HG03342 (cell line): Measurements from ENCODE around the gene DIO3.

Experiments
- ATAC-seq: cut with Tn5 transposase; IDR thresholded peaks from one replicate; pipeline ENCODE4 v1.9.1; 2021; ENCODE audit warnings: mild to moderate bottlenecking, moderate library complexity; ENCODE audit not compliant: unreplicated experiment

Gene DIO3

GRCh38 chr14:101595887-101596721 lies 34.8 kb downstream of the DIO3 start:
- ATAC-seq: no peak

DNA sequence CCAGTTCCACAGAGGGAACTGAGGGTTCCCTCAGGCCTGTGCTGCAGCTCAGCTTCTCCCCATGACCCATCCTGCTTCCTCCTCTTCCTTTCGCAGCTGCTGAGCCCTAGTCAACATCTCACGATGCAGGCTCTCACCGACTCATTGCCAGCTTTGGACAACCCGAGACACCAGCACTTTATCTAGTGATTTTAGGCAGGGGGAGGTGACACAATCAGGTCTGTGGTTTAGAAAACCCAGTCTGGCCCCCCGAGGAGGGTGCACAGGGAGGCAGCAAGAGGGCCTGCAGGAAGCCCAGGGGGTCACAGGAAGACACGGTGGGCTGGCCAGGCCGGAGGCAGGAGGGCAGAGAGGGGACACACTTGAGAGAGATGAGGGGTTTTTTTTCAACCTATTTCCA lies 35.4 kb downstream of the DIO3 start:
- ATAC-seq: no peak

- no peak for ATAC-seq
Observed at GRCh38 chr14:101598159-101598558, 36.9 kb downstream of the DIO3 start.

DNA sequence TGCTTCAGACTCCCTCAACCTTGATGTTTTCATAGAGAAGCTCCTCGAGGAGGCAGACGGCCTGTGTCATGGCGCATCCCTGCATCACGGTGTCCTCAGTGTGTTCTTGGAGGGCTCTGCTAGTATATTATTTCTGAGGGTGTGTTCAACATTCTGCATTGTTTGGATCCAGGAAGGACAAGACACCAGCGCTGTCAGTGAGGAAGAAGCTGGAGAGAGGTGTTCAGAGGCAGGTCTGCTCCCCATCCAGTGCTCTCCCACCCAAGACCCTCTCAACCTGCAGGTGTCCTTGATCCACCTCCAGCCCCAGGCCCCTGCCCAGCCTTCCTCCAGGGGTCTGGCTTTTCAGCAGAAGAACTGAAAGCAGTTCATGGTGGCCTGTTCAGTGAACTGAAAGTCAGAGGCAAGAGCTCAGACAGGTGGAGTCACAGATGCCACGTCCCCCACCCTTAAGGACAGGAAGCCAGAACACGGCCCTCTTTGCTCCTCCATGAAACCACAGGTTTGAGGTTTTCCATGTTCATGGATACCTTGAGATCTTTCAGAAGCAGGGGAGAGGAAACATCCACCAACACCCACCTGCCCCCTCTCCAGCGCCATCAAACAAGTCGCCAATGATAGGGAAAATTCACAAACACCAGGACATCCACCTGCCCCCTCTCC lies 37.4 kb downstream of the DIO3 start:
- ATAC-seq: no peak

- no peak for ATAC-seq
Observed at GRCh38 chr14:101599234-101599885, 38.1 kb downstream of the DIO3 start.

DNA sequence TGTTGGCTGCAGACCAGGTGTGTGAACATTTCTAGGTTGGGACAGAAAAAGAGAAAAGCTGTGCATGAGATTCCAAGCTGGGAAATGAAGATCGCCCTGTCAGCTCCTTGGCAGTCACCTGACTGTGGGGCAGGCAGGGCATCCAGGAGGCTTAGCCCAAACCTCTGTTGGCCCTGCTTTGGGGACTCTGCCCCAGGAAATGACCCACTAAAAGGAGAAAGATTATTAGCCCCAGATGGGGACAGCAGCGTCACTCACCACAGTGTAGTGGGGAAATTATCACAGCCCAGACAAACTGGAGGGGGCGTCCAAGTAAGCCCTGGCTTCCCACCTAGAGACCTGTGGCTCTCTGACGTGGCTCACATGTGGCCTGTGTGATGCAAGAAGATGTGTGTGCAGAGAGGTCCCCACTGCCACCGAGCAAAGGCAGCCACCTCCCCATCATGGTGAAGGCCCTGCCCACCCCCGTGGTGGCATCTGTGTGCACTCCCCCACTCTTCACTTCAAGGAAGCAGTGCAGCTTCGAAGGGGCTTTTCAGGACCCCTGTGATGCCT lies 39.1 kb downstream of the DIO3 start:
- no peak for ATAC-seq

- no peak for ATAC-seq
Observed at GRCh38 chr14:101600891-101601605, 39.8 kb downstream of the DIO3 start.

DNA sequence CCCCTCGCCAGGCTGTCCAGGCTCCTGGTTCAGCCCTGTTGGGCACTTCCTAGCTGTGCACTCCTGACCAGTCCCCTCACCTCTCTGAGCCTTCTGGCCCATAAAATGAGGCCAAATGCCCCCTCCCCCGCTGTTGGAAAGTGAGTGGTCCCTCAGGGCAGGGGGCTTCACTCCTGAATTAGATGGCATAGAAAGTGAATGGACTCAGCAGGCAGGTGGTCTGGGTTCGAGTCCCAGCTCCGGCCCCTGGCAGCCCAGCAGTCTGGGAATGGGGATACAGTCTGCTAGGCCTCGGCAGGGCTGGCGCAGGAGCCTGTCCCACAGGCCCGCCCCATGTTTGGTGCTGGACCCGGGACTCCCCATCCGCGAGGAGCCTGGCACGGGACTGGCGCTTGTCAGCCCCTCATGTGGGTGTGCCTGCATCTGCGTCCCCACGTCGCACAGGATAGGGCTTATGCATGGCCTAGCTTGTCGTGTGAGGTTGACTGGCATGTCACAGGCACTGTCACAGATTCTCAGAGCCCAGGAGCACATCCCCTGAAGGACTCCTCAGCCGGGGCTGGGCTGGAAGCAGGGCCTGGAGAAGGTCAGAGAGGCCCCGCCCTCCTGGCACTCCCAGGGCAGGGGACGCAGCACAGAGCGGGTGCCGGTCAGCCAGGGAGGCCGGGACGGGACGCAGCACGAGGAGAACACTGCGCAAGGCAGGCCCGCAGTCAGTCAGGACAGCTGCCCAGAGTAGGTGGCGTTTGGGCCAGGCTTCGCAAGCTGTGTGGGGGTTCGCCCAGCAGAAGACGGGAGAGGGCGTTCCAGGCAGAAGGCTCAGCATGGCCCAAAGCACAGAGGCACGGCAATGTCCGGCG lies 40.5 kb downstream of the DIO3 start:
- no peak for ATAC-seq

DNA sequence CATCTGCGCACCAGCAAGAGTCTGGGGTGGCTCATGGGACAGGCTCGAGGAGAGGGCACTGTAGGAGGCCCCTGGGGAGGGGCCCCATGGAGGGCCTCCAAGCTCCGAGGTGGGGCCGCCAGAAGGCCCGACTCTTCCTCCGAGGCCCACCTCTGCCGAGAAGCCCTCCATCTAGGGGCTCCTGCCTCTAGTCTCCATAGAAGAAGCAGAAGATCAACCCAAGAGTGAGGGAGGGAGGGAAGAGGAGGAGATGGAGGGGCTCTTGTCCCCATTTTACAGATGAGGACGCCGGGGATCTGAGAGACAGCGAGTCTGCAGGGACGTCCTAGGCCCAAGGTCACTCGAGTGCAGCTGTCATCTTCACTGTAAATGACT lies 41.2 kb downstream of the DIO3 start:
- no peak for ATAC-seq

DNA sequence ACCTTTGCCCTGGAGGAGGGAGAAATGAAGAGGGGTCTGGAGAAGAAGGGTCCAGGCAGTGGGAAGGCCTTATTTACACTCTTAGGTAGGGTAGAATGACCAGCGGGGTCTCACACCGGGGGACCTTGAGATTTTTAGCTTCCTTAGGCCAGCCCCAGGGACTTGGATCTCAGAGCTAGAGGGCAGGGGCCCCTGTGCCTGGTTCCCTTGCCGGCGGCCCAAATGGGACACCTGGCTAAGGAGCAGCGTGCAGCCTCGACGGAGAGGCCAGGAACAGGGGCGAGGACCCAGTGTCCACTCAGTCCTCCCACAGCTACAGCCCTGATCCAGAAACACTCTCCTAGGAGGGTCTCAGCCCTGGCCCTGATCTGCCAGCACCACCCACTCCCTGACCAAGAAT lies 41.8 kb downstream of the DIO3 start:
- no peak for ATAC-seq

- no peak for ATAC-seq
Observed at GRCh38 chr14:101604228-101604934, 43.1 kb downstream of the DIO3 start.

DNA sequence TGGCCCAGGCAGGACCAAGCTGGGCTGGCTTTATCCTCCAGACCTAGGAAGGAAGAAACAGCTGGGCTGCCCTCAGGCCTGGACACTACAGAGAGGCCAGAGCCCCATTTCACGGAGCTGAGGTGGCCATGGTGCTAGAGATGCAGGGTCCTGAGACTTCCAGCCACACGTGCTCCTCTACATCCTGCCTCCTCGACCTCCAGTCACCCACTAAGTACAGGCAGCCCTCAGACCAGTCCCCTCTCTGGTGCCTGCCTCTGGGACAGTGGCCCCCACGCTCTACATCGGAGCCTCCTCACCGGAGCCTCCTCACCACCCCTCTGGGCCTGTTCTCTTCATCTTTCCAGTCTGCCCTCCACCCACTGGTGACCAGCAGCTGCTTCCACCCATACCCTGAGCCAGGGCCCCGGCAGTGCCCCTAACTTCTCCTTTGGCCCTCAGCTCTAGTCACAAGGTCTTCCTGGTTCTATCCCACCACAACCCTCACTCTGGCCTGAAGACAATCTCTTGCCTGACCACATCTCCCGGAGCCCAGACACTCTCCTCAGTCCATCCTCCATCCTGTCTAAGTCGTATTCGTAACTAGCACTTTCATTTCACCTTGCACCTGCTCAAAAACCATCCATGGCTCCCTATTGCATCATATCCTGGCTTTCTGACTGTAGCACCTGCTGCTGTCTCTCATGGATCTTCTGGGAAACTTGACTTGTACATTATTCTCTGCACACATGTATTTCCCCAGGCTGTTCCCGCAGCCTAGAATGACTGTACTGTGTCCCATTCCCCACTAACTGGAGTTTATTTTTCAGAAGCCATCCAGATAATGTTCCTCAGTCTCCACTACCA lies 43.9 kb downstream of the DIO3 start:
- ATAC-seq: no peak

- ATAC-seq: no peak
Observed at GRCh38 chr14:101605836-101606235, 44.5 kb downstream of the DIO3 start.
